ENCODE data around the gene FRAS1. TPM values are rescaled to one million over a fixed set of nuclear protein-coding genes. Genes with fewer than 3 reads are reported as not detected.
"Not testable (repeated sequence)": the region's sequence is repeated elsewhere in the genome, so short reads cannot be mapped to it uniquely, and the experiment has no call there.

Gene FRAS1
- total RNA-seq, 4 donors from 2014 or later: 3.2 to 4.1 (median 3.4) TPM

- TF ChIP-seq POLR2A (IDR thresholded peaks at IDR 0.05): no peak
- TF ChIP-seq, protein P1, sequence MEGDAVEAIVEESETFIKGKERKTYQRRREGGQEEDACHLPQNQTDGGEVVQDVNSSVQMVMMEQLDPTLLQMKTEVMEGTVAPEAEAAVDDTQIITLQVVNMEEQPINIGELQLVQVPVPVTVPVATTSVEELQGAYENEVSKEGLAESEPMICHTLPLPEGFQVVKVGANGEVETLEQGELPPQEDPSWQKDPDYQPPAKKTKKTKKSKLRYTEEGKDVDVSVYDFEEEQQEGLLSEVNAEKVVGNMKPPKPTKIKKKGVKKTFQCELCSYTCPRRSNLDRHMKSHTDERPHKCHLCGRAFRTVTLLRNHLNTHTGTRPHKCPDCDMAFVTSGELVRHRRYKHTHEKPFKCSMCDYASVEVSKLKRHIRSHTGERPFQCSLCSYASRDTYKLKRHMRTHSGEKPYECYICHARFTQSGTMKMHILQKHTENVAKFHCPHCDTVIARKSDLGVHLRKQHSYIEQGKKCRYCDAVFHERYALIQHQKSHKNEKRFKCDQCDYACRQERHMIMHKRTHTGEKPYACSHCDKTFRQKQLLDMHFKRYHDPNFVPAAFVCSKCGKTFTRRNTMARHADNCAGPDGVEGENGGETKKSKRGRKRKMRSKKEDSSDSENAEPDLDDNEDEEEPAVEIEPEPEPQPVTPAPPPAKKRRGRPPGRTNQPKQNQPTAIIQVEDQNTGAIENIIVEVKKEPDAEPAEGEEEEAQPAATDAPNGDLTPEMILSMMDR (IDR thresholded peaks at IDR 0.05): no peak
- Histone ChIP-seq H3K9me3 (no peaks in the 10 kb centered on the region), H3K36me3 (no peaks in the 10 kb centered on the region), H3K4me3 (no peak overlapping the region), H3K27me3 (no peaks in the 10 kb centered on the region), H3K4me1 (no peaks in the 10 kb centered on the region), H3K27ac (no peak overlapping the region)
- DNase-seq: no peak
Measured at GRCh38 chr4:78100060-78100459, 42.9 kb downstream of the FRAS1 start.

DNA sequence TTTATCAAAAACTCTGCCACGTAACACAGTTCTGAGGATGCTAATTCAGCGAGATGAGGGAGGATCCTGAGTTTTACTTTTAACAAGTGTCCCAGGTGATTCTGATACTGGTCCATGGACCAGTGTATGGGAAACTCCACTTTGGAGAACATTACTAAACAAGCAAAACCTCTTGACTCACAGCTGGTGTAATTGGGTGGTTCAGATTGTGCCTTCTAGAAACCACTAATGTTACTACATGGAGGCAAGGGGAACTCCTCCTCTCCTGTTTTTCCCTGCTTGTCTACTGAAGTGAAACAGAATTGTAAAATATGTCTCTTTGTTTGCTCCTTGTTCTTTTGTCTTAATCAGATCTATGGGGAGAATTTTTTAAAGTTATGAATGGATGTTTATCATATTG lies 62.6 kb downstream of the FRAS1 start:
- no peaks in the 10 kb centered on the region for H3K36me3 ChIP-seq
- no peak overlapping the region for H3K4me3 ChIP-seq
- no peaks in the 10 kb centered on the region for H3K27me3 ChIP-seq
- H3K27ac ChIP-seq: no peak overlapping the region
- DNase-seq: no peak
- H3K9me3 ChIP-seq: no peaks in the 10 kb centered on the region
- H3K4me1 ChIP-seq: no peaks in the 10 kb centered on the region
- TF ChIP-seq, protein P1 (IDR thresholded peaks at IDR 0.05): no peak
- TF ChIP-seq POLR2A (IDR thresholded peaks at IDR 0.05): no peak

- H3K27ac ChIP-seq: no peak overlapping the region
- no peaks in the 10 kb centered on the region for H3K27me3 ChIP-seq
- TF ChIP-seq, protein P1 (IDR thresholded peaks at IDR 0.05): no peak
- no peak for TF ChIP-seq POLR2A (IDR thresholded peaks at IDR 0.05)
Measured at GRCh38 chr4:78120144-78120880, 63.2 kb downstream of the FRAS1 start.

GRCh38 chr4:78121338-78121904 lies 64.3 kb downstream of the FRAS1 start:
- no peaks in the 10 kb centered on the region for H3K36me3 ChIP-seq
- no peaks in the 10 kb centered on the region for H3K9me3 ChIP-seq
- no peak overlapping the region for H3K27ac ChIP-seq
- no peaks in the 10 kb centered on the region for H3K4me1 ChIP-seq
- no peak overlapping the region for H3K4me3 ChIP-seq
- TF ChIP-seq, protein P1 (IDR thresholded peaks at IDR 0.05): no peak
- TF ChIP-seq POLR2A (IDR thresholded peaks at IDR 0.05): no peak
- no peaks in the 10 kb centered on the region for H3K27me3 ChIP-seq
- DNase-seq: no peak

More at GRCh38 chr4:78120144-78120880, 63.2 kb downstream of the FRAS1 start:
- no peak overlapping the region for H3K4me3 ChIP-seq
- no peak for DNase-seq
- H3K4me1 ChIP-seq: no peaks in the 10 kb centered on the region
- no peaks in the 10 kb centered on the region for H3K9me3 ChIP-seq
- no peaks in the 10 kb centered on the region for H3K36me3 ChIP-seq

DNA sequence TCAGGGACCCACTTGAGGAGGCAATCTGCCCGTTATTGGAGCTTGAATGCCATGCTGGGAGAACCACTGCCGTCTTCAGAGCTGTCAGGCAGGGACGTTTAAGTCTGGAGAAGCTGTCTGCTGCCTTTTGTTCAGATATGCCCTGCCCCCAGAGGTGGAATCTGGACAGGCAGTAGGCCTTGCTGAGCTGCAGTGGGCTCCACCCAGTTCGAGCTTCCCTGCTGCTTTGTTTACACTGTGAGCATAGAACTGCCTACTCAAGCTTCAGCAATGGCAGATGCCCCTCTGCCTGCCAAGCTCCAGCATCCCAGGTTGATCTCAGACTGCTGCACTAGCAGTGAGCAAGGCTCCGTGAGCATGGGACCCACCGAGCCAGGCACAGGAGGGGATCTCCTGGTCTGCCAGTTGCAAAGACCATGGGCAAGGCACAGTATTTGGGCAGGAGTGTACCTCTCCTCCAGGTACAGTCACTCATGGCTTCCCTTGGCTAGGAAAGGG lies 68.8 kb downstream of the FRAS1 start:
- not testable (repeated sequence) for H3K27me3 ChIP-seq, DNase-seq, H3K4me3 ChIP-seq, H3K9me3 ChIP-seq, H3K4me1 ChIP-seq, H3K36me3 ChIP-seq, H3K27ac ChIP-seq

GRCh38 chr4:78129383-78130108 lies 72.4 kb downstream of the FRAS1 start:
- Histone ChIP-seq H3K4me1 (no peaks in the 10 kb centered on the region), H3K4me3 (no peak overlapping the region), H3K36me3 (no peaks in the 10 kb centered on the region), H3K27ac (no peak overlapping the region), H3K27me3 (no peaks in the 10 kb centered on the region), H3K9me3 (no peaks in the 10 kb centered on the region)
- no peak for DNase-seq
- TF ChIP-seq, protein P1 (IDR thresholded peaks at IDR 0.05): no peak
- TF ChIP-seq POLR2A (IDR thresholded peaks at IDR 0.05): no peak

Measured in Peyer's patch (tissue), 4 donors.